NCI-H2227 treated with DMSO at 0.1 percent for 48 hours (cell line): ENCODE results near the gene MTCL3.

Source experiments
- DNase-seq: peaks from one replicate; lab custom pipeline; 2025; lab: John Stamatoyannopoulos, UW

The MTCL3 gene

GRCh38 chr6:127423921-127424320, 95.2 kb downstream of the MTCL3 start:
- DNase-seq, result no peak
